PC-3 (cell line): ENCODE data around the gene ARRB1. TPM values are rescaled to one million over a fixed set of nuclear protein-coding genes. Genes with fewer than 3 reads are reported as not detected.

ENCODE experiments used
- ATAC-seq: fragments of 200-7000 bp; cut with Tn5 transposase; 2 replicates; pipeline ENCODE4 v1.9.1; 2020; ENCODE audit warnings: mild to moderate bottlenecking, moderate library complexity
- BruUV-seq: library from RNA; stranded (reverse); fragments of 400-500 nt; replicated peaks from 2 replicates; lab custom pipeline; 2021; lab: Mats Ljungman, UMichigan
- CTCF ChIA-PET: fragments of 300-600 bp; sonication (Branson Sonifier 250); formaldehyde crosslinking; loops from one replicate; lab custom pipeline; 2022; ENCODE audit warnings: antibody characterized with exemption; lab: Charles Lee
- POLR2A ChIA-PET: fragments of 300-600 bp; sonication (Branson Sonifier 250); formaldehyde crosslinking; loops from one replicate; lab custom pipeline; 2022; ENCODE audit warnings: antibody characterized with exemption; ENCODE audit not compliant: unreplicated experiment; lab: Charles Lee
- DNase-seq: peaks from one replicate; pipeline ENCODE4 v3.0.0-alpha.2; 2015
- H2AFZ ChIP-seq: fragments of 300-600 bp; sonication (generic); 2 replicates; pipeline ENCODE4 v1.6.0; 2016; ENCODE audit warnings: antibody characterized with exemption, low read length
- H3F3A ChIP-seq: fragments of 300-600 bp; sonication (generic); one replicate; pipeline ENCODE4 v1.6.0; 2017; ENCODE audit warnings: antibody characterized with exemption, low read length, control low read depth, mild to moderate bottlenecking; ENCODE audit not compliant: unreplicated experiment
- H3K27ac ChIP-seq: fragments of 300-600 bp; sonication (generic); 2 replicates; pipeline ENCODE4 v1.5.1; 2016; ENCODE audit warnings: mild to moderate bottlenecking, low read length
- H3K27me3 ChIP-seq: fragments of 300-600 bp; sonication (generic); 2 replicates; pipeline ENCODE4 v1.6.1; 2016; ENCODE audit warnings: low read length, mixed read lengths
- H3K36me3 ChIP-seq: fragments of 300-600 bp; sonication (generic); 2 replicates; pipeline ENCODE4 v1.6.1; 2016; ENCODE audit warnings: low read depth, mixed run types, low read length, mixed read lengths
- H3K4me1 ChIP-seq: fragments of 300-600 bp; sonication (generic); 2 replicates; pipeline ENCODE4 v1.5.1; 2016; ENCODE audit warnings: low read length; ENCODE audit not compliant: insufficient read depth
- H3K4me2 ChIP-seq: fragments of 300-600 bp; sonication (generic); 2 replicates; pipeline ENCODE4 v1.6.0; 2016; ENCODE audit warnings: low read length
- H3K4me3 ChIP-seq: fragments of 300-600 bp; sonication (generic); 2 replicates; pipeline ENCODE4 v1.5.1; 2016; ENCODE audit warnings: mild to moderate bottlenecking, low read length, mixed read lengths
- H3K79me2 ChIP-seq: fragments of 300-600 bp; sonication (generic); 2 replicates; pipeline ENCODE4 v1.6.1; 2017; ENCODE audit warnings: low read length, mixed read lengths
- H3K9ac ChIP-seq: fragments of 300-600 bp; sonication (generic); 2 replicates; pipeline ENCODE4 v1.6.0; 2016; ENCODE audit warnings: mild to moderate bottlenecking, low read length
- H3K9me2 ChIP-seq: fragments of 300-600 bp; sonication (generic); replicated peaks from 2 replicates; pipeline ENCODE4 v1.6.1; 2016; ENCODE audit warnings: mixed run types, low read length, mixed read lengths
- H3K9me3 ChIP-seq: fragments of 300-600 bp; sonication (generic); 2 replicates; pipeline ENCODE4 v1.6.1; 2016; ENCODE audit warnings: low read length, mixed read lengths
- H4K20me1 ChIP-seq: fragments of 300-600 bp; sonication (generic); 2 replicates; pipeline ENCODE4 v1.6.1; 2016; ENCODE audit warnings: low read length, mixed read lengths
- EZH2 ChIP-seq: fragments of 300-600 bp; sonication (generic); IDR thresholded peaks from one replicate; pipeline ENCODE4 v1.6.1; 2017; ENCODE audit warnings: antibody characterized with exemption, mild to moderate bottlenecking, low read length; ENCODE audit not compliant: unreplicated experiment
- EZH2phosphoT487 ChIP-seq: fragments of 300-600 bp; sonication (generic); IDR thresholded peaks from 2 replicates; pipeline ENCODE4 v1.6.1; 2018; ENCODE audit warnings: mild to moderate bottlenecking, antibody characterized with exemption, low read length, borderline replicate concordance
- intact Hi-C: fragments of 100-400 bp; cut with micrococcal nuclease; formaldehyde crosslinking; loops from 2 replicates; pipeline ENCODE4 v1.9.0; 2023
- total RNA-seq: library from RNA; depleted of rRNA; stranded (reverse); fragments of >200 nt; gene quantifications from 2 replicates; pipeline ENCODE4 v1.2.3, GENCODE V29; 2014
- TF ChIP-seq, protein P1 (sequence below): fragments of 300-600 bp; sonication (generic); conservative IDR thresholded peaks from 2 replicates; pipeline ENCODE4 v1.5.1; 2017; ENCODE audit warnings: antibody characterized with exemption, low read depth, mild to moderate bottlenecking, low read length

ARRB1 gene
- total RNA-seq, 1 experiment from 2014 or later, result 19.1 TPM

- ATAC-seq (no peak), DNase-seq (no peak)
- Histone ChIP-seq H3F3A (no peaks in the 10 kb centered on the region), H3K4me3 (peak overlapping the region; percentile 81; the same call in 1 of the 2 replicates), H2AFZ (no peak overlapping the region), H3K4me2 (peak overlapping the region; percentile 95), H3K9me2 (no peaks in the 10 kb centered on the region), H3K36me3 (no peaks in the 10 kb centered on the region), H3K4me1 (peaks cover 19% of the 10 kb centered on the region), H3K27me3 (no peaks in the 10 kb centered on the region), H3K9me3 (no peaks in the 10 kb centered on the region), H3K9ac (no peak overlapping the region), H3K79me2 (no peaks in the 10 kb centered on the region), H4K20me1 (no peaks in the 10 kb centered on the region), H3K27ac (no peak overlapping the region)
- POLR2A ChIA-PET, result no interaction called here
- BruUV-seq, result no TSS peak
- no peak for TF ChIP-seq EZH2
- TF ChIP-seq EZH2phosphoT487, result no peak
- TF ChIP-seq, protein P1, sequence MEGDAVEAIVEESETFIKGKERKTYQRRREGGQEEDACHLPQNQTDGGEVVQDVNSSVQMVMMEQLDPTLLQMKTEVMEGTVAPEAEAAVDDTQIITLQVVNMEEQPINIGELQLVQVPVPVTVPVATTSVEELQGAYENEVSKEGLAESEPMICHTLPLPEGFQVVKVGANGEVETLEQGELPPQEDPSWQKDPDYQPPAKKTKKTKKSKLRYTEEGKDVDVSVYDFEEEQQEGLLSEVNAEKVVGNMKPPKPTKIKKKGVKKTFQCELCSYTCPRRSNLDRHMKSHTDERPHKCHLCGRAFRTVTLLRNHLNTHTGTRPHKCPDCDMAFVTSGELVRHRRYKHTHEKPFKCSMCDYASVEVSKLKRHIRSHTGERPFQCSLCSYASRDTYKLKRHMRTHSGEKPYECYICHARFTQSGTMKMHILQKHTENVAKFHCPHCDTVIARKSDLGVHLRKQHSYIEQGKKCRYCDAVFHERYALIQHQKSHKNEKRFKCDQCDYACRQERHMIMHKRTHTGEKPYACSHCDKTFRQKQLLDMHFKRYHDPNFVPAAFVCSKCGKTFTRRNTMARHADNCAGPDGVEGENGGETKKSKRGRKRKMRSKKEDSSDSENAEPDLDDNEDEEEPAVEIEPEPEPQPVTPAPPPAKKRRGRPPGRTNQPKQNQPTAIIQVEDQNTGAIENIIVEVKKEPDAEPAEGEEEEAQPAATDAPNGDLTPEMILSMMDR, result no peak
- intact Hi-C loops, result no loop called here
- CTCF ChIA-PET, result interaction anchor here (0.6 kb wide), 1 partner anchor 80 kb away, joined by 8 read pairs; no protein-coding TSS in a partner anchor
These were observed 1.2 kb downstream of the ARRB1 start for GRCh38 chr11:75350122-75350742.

- Histone ChIP-seq H4K20me1 (no peaks in the 10 kb centered on the region), H2AFZ (no peak overlapping the region), H3K4me1 (peaks cover 24% of the 10 kb centered on the region), H3K4me2 (no peak overlapping the region), H3K4me3 (no peak overlapping the region), H3K36me3 (no peaks in the 10 kb centered on the region), H3K9ac (no peak overlapping the region), H3K9me2 (no peaks in the 10 kb centered on the region), H3K79me2 (no peaks in the 10 kb centered on the region), H3K27me3 (no peaks in the 10 kb centered on the region), H3K27ac (no peak overlapping the region), H3K9me3 (no peaks in the 10 kb centered on the region), H3F3A (no peaks in the 10 kb centered on the region)
- intact Hi-C loops, result no loop called here
- ATAC-seq (no peak), DNase-seq (no peak)
- POLR2A ChIA-PET, result no interaction called here
- TSS peak; percentile 34 for BruUV-seq
- TF ChIP-seq EZH2phosphoT487 (no peak), EZH2 (no peak)
- TF ChIP-seq, protein P1, result no peak
- CTCF ChIA-PET, result interaction anchor here (0.6 kb wide), 1 partner anchor 79 kb away, joined by 8 read pairs; no protein-coding TSS in a partner anchor
These were observed 1.8 kb downstream of the ARRB1 start for GRCh38 chr11:75349521-75350116.
